ENCODE data around the gene RPH3AL. TPM values are rescaled to one million over a fixed set of nuclear protein-coding genes. Genes with fewer than 3 reads are reported as not detected.

The RPH3AL gene
- total RNA-seq, 4 donors from 2014 or later = 6.3 to 14.4 (median 10.8) TPM

GRCh38 chr17:306116-306515 lies 46.5 kb downstream of the RPH3AL start:
- no peak overlapping the region for H3K4me3 ChIP-seq
- no peak for ATAC-seq
- H3K36me3 ChIP-seq = no peaks in the 10 kb centered on the region
- H3K27me3 ChIP-seq = no peaks in the 10 kb centered on the region
- in situ Hi-C loops (cut with MboI; ENCODE audit: low sequenced_read_pairs in 4 of 4) (no loop called here), intact Hi-C loops (cut with DNase I; ENCODE audit: low total_unique reads) (no loop called here)
- H3K27ac ChIP-seq = no peak overlapping the region
- TF ChIP-seq CTCF (IDR thresholded peaks at IDR 0.05 in 4 of 5, conservative IDR thresholded peaks at IDR 0.05 in 1 of 5) (no peak), POLR2A (IDR thresholded peaks at IDR 0.05) (no peak)
- DNase-seq = no peak
- H3K9me3 ChIP-seq = no peaks in the 10 kb centered on the region
- H3K4me1 ChIP-seq = peaks cover 5 to 6% of the 10 kb centered on the region in 2 donors

- no peaks in the 10 kb centered on the region for H3K9me3 ChIP-seq
- in situ Hi-C loops (cut with MboI; ENCODE audit: low sequenced_read_pairs in 4 of 4) = no loop called here
- no peaks in the 10 kb centered on the region for H3K36me3 ChIP-seq
- peaks cover 5 to 6% of the 10 kb centered on the region in 2 donors for H3K4me1 ChIP-seq
- peak overlapping the region in 1 of 4 donors; percentile 43 for H3K27ac ChIP-seq
- TF ChIP-seq POLR2A (IDR thresholded peaks at IDR 0.05) = no peak
- TF ChIP-seq CTCF (IDR thresholded peaks at IDR 0.05 in 4 of 5, conservative IDR thresholded peaks at IDR 0.05 in 1 of 5) = no peak
- DNase-seq (peak in 1 of 2 donors; percentile 51), ATAC-seq (peak in 1 of 2 donors; percentile 26)
- no peaks in the 10 kb centered on the region for H3K27me3 ChIP-seq
- H3K4me3 ChIP-seq = no peak overlapping the region
- intact Hi-C loops (cut with DNase I; ENCODE audit: low total_unique reads) = loop anchor here (2.0 kb wide), 1 partner anchor 27 kb away; no protein-coding TSS in a partner anchor
Observed at GRCh38 chr17:305090-305976, 47.3 kb downstream of the RPH3AL start.

- Histone ChIP-seq H3K9me3 (no peaks in the 10 kb centered on the region), H3K4me1 (peaks cover 5 to 6% of the 10 kb centered on the region in 2 donors), H3K27me3 (no peaks in the 10 kb centered on the region), H3K4me3 (no peak overlapping the region), H3K36me3 (no peaks in the 10 kb centered on the region), H3K27ac (peak overlapping the region in 3 of 4 donors; percentile 36 to 53 (median 42))
- in situ Hi-C loops (cut with MboI; ENCODE audit: low sequenced_read_pairs in 4 of 4) (no loop called here), intact Hi-C loops (cut with DNase I; ENCODE audit: low total_unique reads) (loop anchor here (2.0 to 5.0 kb wide), 2 partner anchors 28 to 37 kb away; no protein-coding TSS in a partner anchor)
- peak in 1 of 2 donors; percentile 34 for DNase-seq
- ATAC-seq = no peak
- no peak for TF ChIP-seq CTCF (IDR thresholded peaks at IDR 0.05 in 4 of 5, conservative IDR thresholded peaks at IDR 0.05 in 1 of 5)
- TF ChIP-seq POLR2A (IDR thresholded peaks at IDR 0.05) = no peak
Observed at GRCh38 chr17:304461-304860, 48.1 kb downstream of the RPH3AL start.

- ATAC-seq (no peak), DNase-seq (no peak)
- H3K4me1 ChIP-seq = peaks cover 5 to 6% of the 10 kb centered on the region in 2 donors
- in situ Hi-C loops (cut with MboI; ENCODE audit: low sequenced_read_pairs in 4 of 4) = no loop called here
- no peaks in the 10 kb centered on the region for H3K36me3 ChIP-seq
- no peaks in the 10 kb centered on the region for H3K27me3 ChIP-seq
- intact Hi-C loops (cut with DNase I; ENCODE audit: low total_unique reads) = loop anchor here (5.0 kb wide), 1 partner anchor 36 kb away; no protein-coding TSS in a partner anchor
- no peak for TF ChIP-seq CTCF (IDR thresholded peaks at IDR 0.05 in 4 of 5, conservative IDR thresholded peaks at IDR 0.05 in 1 of 5)
- no peak for TF ChIP-seq POLR2A (IDR thresholded peaks at IDR 0.05)
- H3K9me3 ChIP-seq = no peaks in the 10 kb centered on the region
- H3K4me3 ChIP-seq = no peak overlapping the region
- peak overlapping the region; percentile 74 to 83 (median 78) for H3K27ac ChIP-seq
Observed at GRCh38 chr17:303168-303567, 49.4 kb downstream of the RPH3AL start.

Data from gastrocnemius medialis (tissue), 4 donors.